K562 (cell line): ENCODE data around the gene COPS9. TPM values are rescaled to one million over a fixed set of nuclear protein-coding genes. Genes with fewer than 3 reads are reported as not detected.

ENCODE experiments used
- GABPB2 ChIP-seq: fragments of 250-450 bp; sonication (Bioruptor Pico); conservative IDR thresholded peaks from 2 replicates; pipeline ENCODE4 v1.5.1; 2021; ENCODE audit warnings: mild to moderate bottlenecking
- HINFP ChIP-seq: fragments of 450-650 bp; conservative IDR thresholded peaks from 2 replicates; pipeline ENCODE4 v1.6.1; 2016; ENCODE audit warnings: missing genetic modification characterization, low read depth, mild to moderate bottlenecking, control low read depth, missing compliant biosample characterization
- TFAM ChIP-seq: fragments of 250-450 bp; sonication (Bioruptor Pico); conservative IDR thresholded peaks from 2 replicates; pipeline ENCODE4 v1.5.0; 2021; ENCODE audit warnings: mild to moderate bottlenecking, moderate library complexity
- ZNF12 ChIP-seq: sonication (generic); formaldehyde crosslinking; IDR thresholded peaks from 2 replicates; pipeline ENCODE4 v1.4.0; 2020; ENCODE audit warnings: mild to moderate bottlenecking, missing genetic modification reagents
- ZNF175 ChIP-seq: fragments of 200-800 bp; sonication (Bioruptor generic); IDR thresholded peaks from 2 replicates; pipeline ENCODE4 v1.6.1; 2016; ENCODE audit warnings: low read depth, mild to moderate bottlenecking, missing genetic modification characterization, missing compliant biosample characterization
- ZNF436 ChIP-seq: fragments of 250-450, 450-650 bp; sonication (Bioruptor Pico); formaldehyde crosslinking; IDR thresholded peaks from 2 replicates; pipeline ENCODE4 v1.7.0; 2020; ENCODE audit warnings: mild to moderate bottlenecking
- polyA plus RNA-seq, 8 experiments: library from polyadenylated mRNA; depleted of rRNA in 4 of 8; stranded (reverse) in 5 of 8; unstranded in 3 of 8; fragments of >200 nt; fragmentation: Nextera tagmentation in 2 of 8; fragmentation: Illumina TruSeq in 1 of 8; extraction: Ambion mirVana in 2 of 8; extraction: Trizol in 1 of 8; gene quantifications; 2 replicates each; pipeline versions ENCODE4 v1.2.1 to v1.2.3, GENCODE V29; 2011 to 2014; ENCODE audit warnings: inconsistent platforms in 1 of 8, missing spikeins in 1 of 8
- total RNA-seq, 7 experiments: library from RNA; depleted of rRNA in 6 of 7; stranded (reverse); fragments of >200 nt in 6 of 7; fragmentation: Illumina TruSeq in 2 of 7; extraction: Trizol in 2 of 7; gene quantifications; 2 replicates each; pipeline versions ENCODE4 v1.2.1 to v1.2.3, GENCODE V29; 2011 to 2021; ENCODE audit warnings: low replicate concordance in 1 of 7
- TF ChIP-seq, protein P1 (sequence below): fragments of 450-650 bp; IDR thresholded peaks from 2 replicates; pipeline ENCODE4 v1.6.1; 2016; ENCODE audit warnings: mild to moderate bottlenecking
- TF ChIP-seq, protein P2 (sequence below), 2 experiments: fragments of 450-650 bp; conservative IDR thresholded peaks; 2 replicates each; pipeline ENCODE4 v1.6.1; 2017; ENCODE audit warnings: mild to moderate bottlenecking in 2 of 2, moderate library complexity in 2 of 2
- TF ChIP-seq, protein P3 (sequence below): fragments of 250-450 bp; sonication (Bioruptor Pico); IDR thresholded peaks from 2 replicates; pipeline ENCODE4 v1.5.1; 2021; ENCODE audit warnings: mild to moderate bottlenecking

COPS9 gene
- total and polyA plus RNA-seq, 9 of the 15 experiments (the other 6 are each of a cell fraction or from before 2014, with no cell fraction given) = 55.0 to 281 (median 99.9) TPM

- TF ChIP-seq GABPB2 (CRISPR knock-in tag) (no peak), TFAM (CRISPR knock-in tag) (no peak), ZNF175 (CRISPR knock-in tag) (no peak), HINFP (tag) (no peak), ZNF436 (CRISPR knock-in tag) (no peak), ZNF12 (CRISPR knock-in tag) (no peak)
- TF ChIP-seq, protein P1, sequence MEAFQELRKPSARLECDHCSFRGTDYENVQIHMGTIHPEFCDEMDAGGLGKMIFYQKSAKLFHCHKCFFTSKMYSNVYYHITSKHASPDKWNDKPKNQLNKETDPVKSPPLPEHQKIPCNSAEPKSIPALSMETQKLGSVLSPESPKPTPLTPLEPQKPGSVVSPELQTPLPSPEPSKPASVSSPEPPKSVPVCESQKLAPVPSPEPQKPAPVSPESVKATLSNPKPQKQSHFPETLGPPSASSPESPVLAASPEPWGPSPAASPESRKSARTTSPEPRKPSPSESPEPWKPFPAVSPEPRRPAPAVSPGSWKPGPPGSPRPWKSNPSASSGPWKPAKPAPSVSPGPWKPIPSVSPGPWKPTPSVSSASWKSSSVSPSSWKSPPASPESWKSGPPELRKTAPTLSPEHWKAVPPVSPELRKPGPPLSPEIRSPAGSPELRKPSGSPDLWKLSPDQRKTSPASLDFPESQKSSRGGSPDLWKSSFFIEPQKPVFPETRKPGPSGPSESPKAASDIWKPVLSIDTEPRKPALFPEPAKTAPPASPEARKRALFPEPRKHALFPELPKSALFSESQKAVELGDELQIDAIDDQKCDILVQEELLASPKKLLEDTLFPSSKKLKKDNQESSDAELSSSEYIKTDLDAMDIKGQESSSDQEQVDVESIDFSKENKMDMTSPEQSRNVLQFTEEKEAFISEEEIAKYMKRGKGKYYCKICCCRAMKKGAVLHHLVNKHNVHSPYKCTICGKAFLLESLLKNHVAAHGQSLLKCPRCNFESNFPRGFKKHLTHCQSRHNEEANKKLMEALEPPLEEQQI = no peak
- TF ChIP-seq, protein P2, sequence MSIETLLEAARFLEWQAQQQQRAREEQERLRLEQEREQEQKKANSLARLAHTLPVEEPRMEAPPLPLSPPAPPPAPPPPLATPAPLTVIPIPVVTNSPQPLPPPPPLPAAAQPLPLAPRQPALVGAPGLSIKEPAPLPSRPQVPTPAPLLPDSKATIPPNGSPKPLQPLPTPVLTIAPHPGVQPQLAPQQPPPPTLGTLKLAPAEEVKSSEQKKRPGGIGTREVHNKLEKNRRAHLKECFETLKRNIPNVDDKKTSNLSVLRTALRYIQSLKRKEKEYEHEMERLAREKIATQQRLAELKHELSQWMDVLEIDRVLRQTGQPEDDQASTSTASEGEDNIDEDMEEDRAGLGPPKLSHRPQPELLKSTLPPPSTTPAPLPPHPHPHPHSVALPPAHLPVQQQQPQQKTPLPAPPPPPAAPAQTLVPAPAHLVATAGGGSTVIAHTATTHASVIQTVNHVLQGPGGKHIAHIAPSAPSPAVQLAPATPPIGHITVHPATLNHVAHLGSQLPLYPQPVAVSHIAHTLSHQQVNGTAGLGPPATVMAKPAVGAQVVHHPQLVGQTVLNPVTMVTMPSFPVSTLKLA (conservative IDR thresholded peaks at IDR 0.05) = no peak
- TF ChIP-seq, protein P3, sequence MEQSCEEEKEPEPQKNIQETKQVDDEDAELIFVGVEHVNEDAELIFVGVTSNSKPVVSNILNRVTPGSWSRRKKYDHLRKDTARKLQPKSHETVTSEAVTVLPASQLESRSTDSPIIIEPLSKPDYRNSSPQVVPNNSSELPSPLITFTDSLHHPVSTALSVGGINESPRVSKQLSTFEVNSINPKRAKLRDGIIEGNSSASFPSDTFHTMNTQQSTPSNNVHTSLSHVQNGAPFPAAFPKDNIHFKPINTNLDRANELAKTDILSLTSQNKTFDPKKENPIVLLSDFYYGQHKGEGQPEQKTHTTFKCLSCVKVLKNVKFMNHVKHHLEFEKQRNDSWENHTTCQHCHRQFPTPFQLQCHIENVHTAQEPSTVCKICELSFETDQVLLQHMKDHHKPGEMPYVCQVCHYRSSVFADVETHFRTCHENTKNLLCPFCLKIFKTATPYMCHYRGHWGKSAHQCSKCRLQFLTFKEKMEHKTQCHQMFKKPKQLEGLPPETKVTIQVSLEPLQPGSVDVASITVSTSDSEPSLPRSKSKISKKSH (CRISPR knock-in tag) = no peak
Observed at GRCh38 chr2:240129311-240129710, 6.8 kb downstream of the COPS9 start (continued).
